Frontal cortex (tissue), 4 donors: Measurements from ENCODE around the gene HAGHL. TPM values are rescaled to one million over a fixed set of nuclear protein-coding genes. Genes with fewer than 3 reads are reported as not detected.

Source experiments
- DNase-seq, 2 donors: peaks; one replicate each; pipeline ENCODE4 v3.0.0; 2012; ENCODE audit warnings: low spot score in 2 of 2
- FAIRE-seq: peaks from 2 replicates; lab custom pipeline; 2012; peaks lifted over from hg19 to GRCh38; lab: Jason Lieb, UNC
- total RNA-seq: library from RNA; depleted of rRNA; stranded (reverse); fragments of >200 nt; gene quantifications from one replicate; pipeline ENCODE4 v1.2.3, GENCODE V29; 2014
- donor health status: control.
- donor health status: control.
- donor health status: control.

Gene HAGHL, protein sequence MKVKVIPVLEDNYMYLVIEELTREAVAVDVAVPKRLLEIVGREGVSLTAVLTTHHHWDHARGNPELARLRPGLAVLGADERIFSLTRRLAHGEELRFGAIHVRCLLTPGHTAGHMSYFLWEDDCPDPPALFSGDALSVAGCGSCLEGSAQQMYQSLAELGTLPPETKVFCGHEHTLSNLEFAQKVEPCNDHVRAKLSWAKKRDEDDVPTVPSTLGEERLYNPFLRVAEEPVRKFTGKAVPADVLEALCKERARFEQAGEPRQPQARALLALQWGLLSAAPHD
- 11.4 TPM for total RNA-seq

DNA sequence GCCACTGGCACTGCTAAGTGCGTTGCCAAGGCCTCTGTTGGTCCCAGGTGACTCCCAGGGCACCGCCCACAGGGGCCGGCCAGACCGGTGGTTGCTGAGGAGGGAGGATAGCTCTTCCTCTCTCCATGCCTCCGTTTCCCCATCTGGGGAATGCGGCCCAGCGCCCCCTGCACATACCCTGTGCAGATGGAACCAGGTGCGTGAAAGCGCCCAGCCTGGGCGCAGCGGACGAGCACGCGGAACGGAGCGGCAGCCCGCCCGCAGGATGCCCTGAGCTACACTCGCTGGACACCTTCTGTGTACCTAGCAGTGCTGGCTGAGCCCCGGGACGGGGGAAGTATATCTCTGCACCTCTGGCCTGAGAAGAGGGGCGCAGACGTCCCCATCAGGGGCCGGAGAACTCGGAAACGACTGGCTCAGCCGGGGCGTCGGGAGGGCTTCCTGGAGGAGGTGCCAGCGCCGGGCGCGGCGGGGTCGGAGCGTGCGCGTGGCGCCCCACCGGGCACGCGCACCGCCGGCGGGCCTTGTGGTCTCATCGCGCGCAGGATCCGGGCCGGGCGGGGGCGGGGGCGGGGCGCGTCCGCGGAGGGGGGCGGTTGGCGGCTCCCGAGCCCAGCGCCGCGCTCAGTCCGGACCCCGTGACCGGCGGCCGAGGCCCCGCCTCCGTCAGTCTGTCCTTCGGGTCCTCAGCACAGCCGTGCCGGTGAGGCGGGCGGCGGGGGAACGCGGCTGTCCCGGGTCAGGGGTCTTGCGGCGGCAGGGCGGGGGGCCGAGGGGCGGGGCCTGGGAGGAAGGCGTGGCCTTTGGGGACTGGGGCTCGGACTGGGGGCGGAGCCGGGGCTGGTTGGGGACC lies at the start of gene HAGHL, which contains the start of gene CCDC78:
TSS of gene HAGHL (plus strand) at position 669 of the 853 bp plus-strand sequence. CDS start 404 bp downstream, outside the sequence.
TSS of gene CCDC78 (minus strand) at position 6 of the 853 bp plus-strand sequence. CDS start 76 bp downstream, outside the sequence.
- DNase-seq (peak; percentile 79 to 87), FAIRE-seq (no peak)

DNA sequence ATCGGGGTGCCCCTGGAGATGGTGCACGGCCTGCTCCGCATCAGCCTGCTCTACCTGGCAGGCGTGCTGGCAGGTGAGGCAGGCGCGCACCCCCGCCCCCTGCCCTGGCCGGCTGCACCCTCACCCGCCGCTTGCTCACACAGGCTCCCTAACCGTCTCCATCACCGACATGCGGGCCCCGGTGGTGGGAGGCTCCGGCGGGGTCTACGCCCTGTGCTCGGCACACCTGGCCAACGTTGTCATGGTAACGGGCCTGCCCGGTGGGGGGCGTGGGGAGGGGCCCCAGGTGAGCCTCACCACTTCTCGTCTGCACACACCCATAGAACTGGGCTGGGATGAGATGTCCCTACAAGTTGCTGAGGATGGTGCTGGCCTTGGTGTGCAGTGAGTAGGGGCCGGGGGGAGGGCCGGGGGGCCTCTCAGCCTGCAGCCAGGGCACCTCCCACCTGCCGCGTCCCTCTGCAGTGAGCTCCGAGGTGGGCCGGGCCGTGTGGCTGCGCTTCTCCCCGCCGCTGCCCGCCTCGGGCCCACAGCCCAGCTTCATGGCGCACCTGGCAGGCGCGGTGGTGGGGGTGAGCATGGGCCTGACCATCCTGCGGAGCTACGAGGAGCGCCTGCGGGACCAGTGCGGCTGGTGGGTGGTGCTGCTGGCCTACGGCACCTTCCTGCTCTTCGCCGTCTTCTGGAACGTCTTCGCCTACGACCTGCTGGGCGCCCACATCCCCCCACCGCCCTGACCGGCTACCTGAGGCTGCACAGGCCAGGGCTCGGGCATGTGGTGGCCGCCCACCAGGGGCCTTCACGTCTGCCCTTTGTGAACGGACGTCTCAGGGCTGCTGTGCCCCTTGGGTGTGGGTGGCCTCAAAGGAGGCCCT lies 49.4 kb upstream of the HAGHL start:
- FAIRE-seq, result no peak
- no peak for DNase-seq

DNA sequence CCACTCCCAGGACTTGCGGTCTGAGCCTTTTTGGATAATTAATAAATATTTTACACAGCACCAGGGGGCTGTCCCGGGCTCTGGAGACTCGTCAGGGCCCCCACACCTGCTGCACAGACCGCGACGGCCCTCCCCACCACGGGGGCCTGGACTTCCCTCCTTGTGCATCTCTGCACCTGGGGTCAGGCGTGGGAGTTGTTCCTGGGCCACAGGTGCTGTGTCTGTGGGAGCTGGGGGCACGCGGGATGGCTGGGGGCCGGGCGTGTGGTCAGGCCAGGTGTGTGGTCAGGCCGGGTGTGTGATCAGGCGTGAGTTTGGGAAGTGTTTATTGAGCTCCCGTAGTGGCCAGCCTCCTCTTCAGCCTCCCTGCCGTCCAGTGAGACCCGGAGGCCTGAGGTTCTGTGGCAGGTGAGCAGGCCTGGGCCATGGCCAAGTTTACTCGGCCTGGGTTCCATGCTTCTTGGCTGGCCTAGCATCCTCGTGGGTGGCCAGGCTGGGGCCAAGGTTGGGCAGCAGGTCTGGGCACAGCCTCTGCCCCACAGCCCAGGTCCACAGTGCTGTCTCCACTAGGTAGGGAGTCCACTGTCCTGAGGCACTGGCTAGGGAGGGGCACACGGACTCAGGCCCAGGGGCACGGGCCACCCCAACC lies 48.6 kb upstream of the HAGHL start:
- DNase-seq (no peak), FAIRE-seq (no peak)

DNA sequence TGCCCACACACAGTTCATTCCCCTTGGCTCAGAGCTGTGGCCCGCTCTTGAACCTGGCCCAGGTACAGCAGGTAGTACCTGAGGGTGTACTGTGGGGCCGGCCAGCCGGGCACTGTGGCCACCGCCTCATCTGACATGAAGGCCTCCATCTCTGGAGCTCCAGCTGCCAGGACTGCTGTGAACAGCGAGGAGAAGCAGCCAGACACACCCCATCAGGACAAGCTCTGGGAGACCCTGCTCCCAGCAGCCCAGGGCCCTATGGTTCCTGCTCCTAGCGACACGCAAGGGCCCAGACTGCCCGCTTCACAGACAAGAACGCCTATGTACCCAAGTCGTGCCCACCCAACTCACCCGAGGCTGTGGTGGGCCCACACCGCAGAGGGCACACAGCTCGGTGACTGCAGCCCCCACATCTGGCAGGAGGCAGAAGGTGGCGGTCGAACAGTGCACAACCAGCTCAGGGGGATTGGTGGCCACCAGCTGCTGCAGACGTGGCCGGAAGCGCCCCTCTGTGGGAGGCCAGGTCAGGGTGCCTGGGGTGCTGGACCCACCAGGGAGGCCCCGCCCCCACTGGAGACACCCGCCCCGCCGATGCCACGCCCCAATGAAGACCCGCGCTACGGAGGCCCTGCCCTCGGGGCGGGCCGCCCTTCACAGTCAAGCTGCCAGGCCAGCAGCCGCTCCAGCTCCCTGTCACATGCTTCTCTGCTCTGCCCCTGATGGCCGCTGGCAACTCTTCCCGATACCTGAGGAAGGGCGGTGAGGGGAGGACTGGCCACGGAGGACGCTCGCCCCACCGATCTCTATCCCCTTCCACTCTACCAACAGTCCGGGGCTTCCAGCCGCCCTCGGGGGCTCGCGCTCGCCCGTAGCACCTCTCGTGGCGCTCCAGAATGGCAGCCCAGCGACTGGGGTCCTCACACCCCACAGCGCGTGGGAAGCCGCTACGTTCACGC lies 47.8 kb upstream of the HAGHL start:
- no peak for FAIRE-seq
- peak; percentile 52 to 62 for DNase-seq

DNA sequence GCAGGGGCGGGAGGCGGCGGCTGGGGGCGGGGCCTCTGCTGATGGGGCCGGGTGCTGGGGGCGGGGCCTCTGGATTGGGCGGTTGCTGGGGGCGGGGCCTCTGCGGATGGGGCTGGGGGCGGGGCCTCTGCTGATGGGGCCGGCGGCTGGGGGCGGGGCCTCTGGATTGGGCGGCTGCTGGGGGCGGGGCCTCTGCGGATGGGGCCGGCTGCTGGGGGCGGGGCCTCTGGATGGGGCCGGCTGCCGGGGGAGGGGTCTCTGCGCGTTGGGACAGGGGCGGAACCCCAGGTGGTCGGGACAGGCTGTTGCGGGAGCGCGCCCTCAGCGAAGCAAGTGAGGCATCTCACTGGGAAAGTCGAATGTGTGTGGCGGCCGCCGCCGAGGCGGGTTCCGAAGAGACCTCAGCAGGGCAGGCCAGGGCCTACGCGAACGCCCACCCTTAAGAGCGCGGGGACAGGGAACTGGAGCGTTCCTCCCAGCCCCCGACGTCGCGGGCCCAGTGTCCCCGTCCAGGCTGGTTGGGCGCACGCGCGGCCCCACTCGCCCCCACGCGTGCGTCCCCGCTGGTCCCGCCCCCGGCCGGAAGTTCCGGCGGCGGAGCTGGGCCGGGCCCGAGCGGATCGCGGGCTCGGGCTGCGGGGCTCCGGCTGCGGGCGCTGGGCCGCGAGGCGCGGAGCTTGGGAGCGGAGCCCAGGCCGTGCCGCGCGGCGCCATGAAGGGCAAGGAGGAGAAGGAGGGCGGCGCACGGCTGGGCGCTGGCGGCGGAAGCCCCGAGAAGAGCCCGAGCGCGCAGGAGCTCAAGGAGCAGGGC lies 46.9 kb upstream of the HAGHL start, which contains the start of gene STUB1:
TSS of gene STUB1 (plus strand) at position 597 of the 811 bp plus-strand sequence. CDS start at position 713, 116 bp downstream.
- FAIRE-seq (no peak), DNase-seq (peak; percentile 88 to 93)

DNA sequence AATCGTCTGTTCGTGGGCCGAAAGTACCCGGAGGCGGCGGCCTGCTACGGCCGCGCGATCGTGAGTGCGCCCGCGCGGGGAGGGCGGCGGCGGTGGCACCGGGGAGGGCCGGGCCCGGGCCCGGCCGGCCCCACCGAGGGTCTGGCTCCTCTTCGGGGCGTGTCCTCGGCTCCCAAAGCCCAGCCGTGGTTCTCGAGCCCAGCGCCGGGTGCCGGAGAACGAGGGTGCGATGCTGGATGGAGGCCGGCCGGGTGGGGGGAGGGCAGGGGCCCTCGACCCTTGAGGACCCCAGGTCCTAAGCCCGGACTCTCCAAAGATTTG lies 46.3 kb upstream of the HAGHL start:
- FAIRE-seq, result no peak
- no peak for DNase-seq

DNA sequence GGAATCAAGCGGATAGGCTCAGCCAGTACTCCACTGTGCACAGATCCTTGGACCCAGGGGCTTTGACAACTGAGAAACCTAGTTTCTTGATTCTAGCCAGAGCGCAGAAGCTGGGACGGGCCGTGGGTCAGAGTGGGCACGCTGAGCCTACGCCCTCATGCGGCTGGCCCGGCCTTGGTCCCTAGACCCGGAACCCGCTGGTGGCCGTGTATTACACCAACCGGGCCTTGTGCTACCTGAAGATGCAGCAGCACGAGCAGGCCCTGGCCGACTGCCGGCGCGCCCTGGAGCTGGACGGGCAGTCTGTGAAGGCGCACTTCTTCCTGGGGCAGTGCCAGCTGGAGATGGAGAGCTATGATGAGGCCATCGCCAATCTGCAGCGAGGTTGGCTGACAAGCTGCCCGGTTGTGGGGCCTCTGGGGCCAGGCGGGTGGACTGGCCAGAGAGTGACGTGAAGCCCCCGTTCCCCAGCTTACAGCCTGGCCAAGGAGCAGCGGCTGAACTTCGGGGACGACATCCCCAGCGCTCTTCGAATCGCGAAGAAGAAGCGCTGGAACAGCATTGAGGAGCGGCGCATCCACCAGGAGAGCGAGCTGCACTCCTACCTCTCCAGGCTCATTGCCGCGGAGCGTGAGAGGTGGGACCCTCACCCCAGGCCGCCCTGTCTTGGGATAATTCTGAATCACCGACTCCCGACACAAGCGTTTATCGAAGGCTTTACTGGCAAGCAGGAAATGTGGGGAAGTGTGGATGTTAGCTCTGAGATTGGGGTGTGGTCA lies 45.8 kb upstream of the HAGHL start:
- DNase-seq (no peak), FAIRE-seq (no peak)

DNA sequence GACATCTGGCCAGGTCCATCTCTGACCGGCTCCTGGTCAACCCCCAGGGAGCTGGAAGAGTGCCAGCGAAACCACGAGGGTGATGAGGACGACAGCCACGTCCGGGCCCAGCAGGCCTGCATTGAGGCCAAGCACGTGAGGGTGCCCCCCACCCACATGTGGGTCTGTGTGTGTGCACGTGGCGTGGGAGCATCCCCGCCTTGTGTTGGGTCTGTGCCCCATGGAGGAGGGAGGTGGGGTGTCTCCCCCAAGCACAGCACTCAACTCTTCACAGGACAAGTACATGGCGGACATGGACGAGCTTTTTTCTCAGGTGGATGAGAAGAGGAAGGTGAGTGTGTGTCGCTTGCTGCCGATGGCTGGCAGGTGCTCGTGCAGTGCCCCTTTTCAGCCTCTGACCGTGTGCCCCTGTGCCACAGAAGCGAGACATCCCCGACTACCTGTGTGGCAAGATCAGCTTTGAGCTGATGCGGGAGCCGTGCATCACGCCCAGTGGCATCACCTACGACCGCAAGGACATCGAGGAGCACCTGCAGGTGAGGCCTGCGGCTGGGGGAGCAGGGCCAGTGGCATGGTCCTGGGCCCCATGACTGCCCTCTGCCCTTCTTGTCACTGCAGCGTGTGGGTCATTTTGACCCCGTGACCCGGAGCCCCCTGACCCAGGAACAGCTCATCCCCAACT lies 45.0 kb upstream of the HAGHL start:
- DNase-seq (no peak), FAIRE-seq (no peak)

DNA sequence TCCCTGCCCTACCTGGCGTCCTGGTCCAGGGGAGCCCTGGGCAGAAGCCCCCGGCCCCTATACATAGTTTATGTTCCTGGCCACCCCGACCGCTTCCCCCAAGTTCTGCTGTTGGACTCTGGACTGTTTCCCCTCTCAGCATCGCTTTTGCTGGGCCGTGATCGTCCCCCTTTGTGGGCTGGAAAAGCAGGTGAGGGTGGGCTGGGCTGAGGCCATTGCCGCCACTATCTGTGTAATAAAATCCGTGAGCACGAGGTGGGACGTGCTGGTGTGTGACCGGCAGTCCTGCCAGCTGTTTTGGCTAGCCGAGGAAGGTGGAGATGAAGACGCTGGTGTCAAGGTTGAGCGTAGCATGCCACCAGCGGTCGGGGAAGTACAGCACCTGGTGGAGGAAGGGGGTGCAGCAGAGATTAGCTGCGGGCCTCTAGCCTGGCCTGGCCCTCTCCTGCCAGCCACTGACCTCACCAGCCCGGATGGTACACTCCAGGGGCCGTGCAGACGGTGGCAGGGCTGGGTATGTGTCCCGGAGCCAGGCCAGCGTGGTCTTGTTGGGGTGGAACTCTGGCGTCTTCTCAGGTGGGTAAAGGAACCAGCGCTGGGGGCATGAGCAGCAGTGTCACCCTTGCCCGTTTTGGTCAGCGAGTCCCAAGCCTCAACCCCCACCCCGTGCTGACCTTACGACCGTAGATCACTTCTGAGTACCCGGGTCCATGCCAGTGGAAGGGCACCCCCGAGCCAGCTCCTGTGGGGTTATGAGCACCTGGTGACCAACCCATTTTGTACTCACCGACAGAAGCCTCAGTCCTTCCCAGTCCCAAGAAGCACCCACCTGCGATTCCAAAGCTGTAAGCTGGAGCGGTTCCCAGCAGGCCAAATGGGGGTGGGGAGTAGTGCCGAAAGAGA lies 44.2 kb upstream of the HAGHL start:
- DNase-seq (no peak), FAIRE-seq (no peak)

DNA sequence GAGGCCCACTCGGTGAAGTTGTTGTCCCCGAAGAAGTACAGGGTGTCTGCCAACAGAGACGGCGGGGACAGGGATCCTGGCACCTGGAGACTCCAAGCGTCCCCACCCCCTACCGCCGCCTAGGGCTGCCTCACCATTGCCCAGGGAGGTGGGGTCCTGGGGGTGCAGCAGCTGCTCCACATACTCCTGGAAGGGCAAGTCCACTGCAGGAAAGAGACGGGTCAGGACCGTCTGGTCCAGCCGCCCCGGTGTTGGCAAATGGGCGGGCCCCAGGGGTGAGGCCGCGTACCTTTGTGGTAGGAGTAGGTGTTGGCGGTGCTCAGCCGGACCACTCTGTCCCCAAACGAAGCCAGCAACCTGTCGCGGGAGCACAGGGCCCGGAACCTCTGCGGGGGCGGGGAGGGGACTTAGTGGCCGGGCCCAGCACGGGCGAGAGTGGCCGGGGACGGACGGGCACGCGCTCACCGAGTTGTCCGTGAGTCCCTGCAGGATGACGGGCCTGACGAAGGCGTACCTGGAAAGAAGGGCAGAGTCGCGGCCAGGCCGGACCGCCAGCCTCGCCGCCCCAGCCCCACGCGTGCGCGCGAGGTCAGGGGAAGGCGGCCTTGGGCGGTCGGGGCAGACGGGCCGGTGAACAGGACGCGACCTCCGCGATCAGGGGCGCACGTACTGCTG lies 43.4 kb upstream of the HAGHL start:
- FAIRE-seq, result no peak
- DNase-seq, result no peak

DNA sequence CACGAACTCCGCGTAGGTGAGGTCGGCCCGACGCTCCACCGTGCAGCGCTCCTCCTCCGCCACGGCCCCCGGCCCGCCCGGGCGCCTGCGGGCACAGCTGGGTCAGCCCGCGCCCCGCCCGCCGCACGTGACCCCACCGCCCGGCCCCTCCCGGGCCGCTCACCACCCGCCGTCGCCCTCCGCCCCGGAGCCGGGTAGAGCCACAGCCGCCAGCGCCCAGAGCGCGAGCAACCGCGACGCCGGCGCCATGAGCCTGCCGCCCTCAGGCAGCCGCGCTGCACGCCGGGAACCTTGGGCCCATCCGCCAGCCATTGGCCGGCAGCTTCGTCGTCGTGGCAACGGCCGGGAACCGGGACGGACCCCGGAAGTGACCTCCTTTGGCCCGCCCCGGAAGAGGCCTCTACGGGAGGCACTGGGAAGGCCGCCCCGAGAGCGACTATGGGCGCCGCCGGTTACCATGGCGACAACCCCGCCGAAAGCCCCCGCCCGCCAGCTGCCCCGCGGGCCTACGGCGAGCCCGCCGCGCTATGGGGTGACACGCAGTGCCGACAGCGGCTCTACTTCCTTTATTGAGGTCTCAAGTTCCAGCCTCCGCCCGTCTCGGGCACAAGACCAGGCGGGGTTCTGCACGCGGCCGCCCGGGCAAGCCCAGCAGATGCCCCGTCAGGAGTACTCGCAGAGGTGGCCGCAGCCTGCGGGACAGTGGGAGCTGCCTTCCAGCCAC lies 42.7 kb upstream of the HAGHL start, which contains the start of gene JMJD8:
TSS of gene JMJD8 (minus strand) at position 264 of the 724 bp plus-strand sequence. CDS start at position 249, 15 bp downstream.
- DNase-seq (peak; percentile 99), FAIRE-seq (no peak)

DNA sequence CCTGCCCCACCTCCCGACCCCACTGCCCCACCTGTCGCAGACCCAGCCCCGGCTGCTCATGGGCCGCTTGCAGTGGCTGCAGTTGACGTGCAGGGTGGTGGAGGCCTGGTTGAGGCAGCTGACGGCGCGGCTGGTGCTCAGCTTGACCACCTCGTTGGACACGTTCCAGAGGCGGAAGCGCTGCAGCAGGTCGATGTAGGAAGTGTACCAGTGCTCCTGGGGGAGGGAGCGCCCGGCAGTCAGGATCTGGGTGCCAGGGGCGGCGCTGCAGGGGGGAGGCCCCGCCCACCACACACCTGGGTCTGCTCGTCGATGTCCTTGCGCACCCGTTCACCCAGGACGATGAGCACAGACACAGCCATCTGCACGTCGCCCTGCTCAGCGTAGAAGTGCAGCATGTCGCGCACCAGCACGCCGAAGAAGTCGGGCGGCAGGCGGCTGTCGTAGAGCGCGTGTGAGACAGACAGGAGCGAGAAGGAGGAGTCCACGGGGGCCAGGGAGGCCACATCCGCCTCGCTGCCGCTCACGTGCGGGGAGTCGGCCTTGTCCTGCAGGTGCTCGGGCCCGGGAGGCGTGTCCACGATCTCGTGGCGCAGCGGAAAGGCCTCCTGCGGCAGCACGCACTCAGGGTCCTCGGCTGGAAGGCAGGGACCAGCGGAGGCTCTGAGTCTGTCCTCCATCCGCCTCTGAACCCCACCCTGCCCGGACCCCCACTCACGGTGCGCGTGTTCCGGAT lies 41.8 kb upstream of the HAGHL start:
- FAIRE-seq, result no peak
- no peak for DNase-seq

DNA sequence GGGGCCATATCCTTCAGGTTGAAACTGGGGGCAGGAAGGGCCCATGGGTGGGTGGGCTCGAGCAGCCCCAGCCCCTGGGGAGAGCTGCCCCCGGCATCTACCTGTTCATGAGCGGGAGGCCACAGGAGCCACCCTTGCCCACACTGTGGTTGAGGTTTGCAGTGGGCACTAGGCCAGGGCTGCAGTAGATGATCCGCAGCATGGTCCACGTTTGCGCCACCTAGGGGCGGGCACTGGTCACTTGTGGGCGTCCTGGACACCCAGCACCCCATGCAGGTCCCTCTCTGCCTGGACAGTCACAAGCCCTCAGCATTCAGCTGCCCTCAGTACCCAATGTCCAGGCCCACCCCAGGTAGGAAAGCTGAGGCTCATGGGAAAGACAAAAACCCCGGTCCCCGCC lies 40.9 kb upstream of the HAGHL start:
- DNase-seq (no peak), FAIRE-seq (no peak)
